Stimulated activated CD8-positive, alpha-beta memory T cell treated with anti-CD3 and anti-CD28 coated beads, Interleukin-7, amount 100 ng/mL, for 1 hour (primary cell): ENCODE measurements around the gene NOL11.
"Not testable (repeated sequence)": the region's sequence is repeated elsewhere in the genome, so short reads cannot be mapped to it uniquely, and the experiment has no call there.

Experiments
- DNase-seq, 2 donors: peaks; one replicate each; pipeline ENCODE4 v3.0.0-alpha.2; 2020; ENCODE audit warnings: low read depth in 2 of 2

NOL11 gene

DNA sequence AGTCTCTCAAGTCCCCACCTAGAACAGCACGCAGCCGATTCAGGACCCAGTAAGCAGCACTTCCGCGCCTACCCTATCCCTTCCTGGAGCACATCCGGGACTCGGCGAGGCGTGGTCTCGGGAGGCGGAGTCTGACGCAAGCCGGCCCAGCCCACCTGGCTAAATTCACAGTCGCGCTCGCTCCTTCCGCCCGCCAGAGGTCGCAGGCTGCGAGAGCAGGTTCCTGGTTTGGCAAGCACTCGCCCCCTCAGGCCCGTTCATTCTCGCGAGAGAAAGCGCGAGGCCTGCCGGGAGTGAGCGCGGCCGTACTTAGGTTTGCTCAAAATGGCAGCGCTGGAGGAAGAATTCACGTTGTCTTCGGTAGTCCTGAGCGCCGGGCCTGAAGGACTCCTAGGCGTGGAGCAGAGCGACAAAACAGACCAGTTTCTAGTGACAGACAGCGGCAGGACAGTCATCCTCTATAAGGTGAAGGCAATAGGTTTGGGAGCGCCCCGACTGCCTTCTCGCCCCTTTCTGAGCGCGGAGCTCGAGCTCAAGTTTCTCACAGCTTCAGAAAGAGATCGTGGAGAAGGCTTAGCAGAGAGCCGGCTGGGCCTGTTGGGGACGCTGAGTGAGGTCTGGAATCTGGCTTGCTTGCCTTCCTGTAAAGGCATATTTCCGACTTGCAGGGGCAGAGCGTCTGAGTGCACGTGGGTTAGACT is at the start of gene NOL11:
TSS of gene NOL11 (plus strand) at position 313 of the 701 bp plus-strand sequence. CDS start at position 325, 12 bp downstream.
- peak; percentile 99 for DNase-seq

DNA sequence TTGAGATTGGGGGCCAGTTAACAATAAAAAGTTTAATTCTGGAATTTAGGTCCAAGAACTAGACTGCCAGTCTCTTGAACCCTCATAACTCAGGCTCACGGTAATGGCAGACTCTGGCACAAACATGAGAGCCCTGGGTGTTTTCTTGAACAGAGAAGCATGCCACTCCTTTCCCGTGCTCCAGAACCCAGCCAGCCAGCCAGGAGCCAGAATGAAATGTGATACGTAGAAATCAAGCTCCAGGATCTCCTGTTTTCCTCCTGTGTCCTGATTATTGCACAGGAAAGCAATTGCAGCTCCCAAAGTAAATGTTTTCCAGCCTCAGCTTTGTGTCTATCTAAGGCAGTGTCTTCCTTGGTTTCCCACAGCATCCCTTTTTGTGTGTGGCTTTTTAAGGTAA is 46.2 kb upstream of the NOL11 start:
- DNase-seq: no peak

DNA sequence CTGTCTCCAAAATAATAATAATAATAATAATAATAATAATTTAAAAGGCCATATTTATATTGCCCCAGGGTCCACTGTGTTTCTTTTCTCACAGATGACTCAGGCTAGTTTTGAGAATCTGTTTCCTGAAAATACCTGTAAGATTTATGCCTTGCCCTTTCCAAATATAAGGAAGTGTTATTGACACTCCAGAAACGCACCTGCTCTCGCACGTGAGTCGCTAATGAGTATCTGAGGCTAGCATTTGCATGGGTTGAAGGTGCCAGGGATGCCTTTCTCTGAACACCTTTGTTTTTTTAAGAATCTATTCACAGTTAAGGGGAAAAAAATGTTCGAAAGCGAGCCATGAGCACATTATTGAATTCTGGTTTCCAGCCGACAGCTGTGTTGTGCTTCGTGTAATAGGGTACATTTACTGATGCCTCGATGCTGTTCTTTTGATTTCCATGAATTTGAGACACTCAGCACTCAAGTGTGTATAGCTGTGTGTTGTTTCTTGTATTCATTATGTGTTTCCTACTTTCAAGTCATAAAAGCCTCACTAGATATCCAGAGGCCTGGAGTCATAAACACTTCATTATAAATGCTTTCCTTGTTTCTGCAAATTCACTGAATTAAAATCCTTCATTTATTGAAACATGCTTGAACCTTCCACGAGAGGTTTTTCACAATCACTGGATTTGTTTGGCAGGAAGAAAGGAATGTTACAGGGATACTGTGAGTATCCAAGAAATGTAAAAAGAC is 45.0 kb upstream of the NOL11 start:
- no peak for DNase-seq

- no peak for DNase-seq
Measured at GRCh38 chr17:67675481-67675880, 42.3 kb upstream of the NOL11 start.

DNA sequence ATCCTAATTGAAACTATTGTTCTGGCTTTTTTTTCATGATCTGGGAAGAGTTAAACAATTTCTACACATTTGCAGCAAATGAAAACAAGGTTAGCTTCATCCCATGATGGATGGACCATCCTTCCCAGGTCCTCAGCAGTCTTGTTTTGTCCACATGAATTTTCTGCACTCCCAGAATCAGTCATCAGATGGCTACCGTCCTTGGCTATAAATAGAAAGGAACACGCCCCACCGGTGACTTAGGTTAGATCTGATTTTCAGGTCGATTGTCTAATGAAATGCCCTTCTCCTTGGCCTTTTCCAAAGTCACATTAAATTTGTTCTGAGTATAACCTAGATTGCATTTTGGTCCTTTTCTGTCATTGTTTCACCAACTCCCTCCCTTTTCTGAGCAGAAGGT is 41.4 kb upstream of the NOL11 start:
- no peak for DNase-seq

DNA sequence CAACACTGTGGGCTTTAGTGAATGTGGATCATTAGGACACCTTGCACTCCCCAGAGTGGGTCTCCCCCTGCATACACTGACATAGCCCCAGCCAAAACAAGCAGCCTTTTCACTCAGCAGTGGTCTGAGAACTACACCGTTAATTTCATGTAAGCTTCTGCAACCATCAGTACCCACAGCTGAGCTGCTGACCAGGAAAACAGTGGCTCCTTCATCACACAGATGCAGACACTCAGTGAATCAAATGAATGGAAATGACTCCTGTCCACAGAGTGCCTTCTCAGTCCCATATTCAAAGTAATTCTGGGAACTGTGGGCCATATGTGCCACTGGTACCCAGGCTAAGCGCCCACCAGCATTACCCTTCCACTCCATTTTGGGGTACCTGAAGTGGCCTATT is 39.3 kb upstream of the NOL11 start:
- DNase-seq: no peak

- DNase-seq: no peak
Measured at GRCh38 chr17:67679225-67679624, 38.5 kb upstream of the NOL11 start.

DNA sequence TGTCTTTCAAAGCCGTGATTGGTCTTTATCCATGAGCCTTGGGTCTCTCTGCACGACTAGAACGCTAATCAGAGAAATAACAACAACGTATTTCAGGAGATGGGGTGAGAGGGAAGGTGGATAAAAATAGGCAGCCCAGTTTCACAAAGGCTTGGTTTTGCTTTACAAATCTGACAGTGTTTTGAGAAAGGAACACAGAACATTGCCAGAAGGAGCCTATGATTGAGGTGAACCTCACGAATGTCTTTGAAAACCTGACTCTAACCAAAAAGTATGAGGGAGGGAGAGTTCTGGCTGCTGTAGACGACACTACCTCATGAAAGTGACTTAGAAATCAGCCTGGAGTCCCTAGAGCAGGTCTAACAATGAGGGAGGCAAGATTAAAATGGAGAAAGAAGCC is 38.0 kb upstream of the NOL11 start:
- DNase-seq: no peak

DNA sequence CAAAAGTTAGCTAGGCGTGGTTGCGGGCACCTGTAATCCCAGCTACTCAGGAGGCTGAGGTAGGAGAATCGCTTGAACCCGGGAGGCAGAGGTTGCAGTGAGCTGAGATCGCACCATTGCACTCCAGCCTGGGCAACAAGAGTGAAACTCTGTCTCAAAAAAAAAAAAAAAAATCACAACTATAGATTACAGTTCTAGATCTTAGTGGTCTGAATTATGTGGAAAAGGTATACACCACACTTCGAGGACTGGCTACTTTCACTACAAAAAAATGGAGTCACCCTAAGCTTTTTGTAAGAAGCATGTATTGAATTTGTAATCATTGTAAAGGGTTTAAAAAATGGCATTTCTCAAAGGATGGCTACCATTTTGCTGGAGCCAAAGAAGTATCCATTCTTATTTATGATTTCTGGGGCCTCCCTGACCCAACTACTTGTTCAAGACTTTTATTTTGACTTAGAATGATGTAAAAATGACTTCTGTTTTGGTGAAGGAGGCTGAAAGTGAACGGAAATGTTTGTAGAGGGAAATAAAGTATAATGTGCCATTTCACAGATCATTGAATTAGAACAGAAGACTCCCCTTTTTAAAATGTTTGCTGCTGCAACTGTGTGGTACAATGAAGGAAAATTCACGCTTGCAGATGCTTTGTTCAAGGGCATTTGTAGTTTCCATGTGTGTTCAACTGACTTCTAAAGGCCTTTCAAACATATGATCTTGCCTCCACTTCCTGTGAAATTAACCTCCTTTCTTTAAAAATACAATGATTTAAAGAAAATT is 37.1 kb upstream of the NOL11 start:
- no peak for DNase-seq

DNA sequence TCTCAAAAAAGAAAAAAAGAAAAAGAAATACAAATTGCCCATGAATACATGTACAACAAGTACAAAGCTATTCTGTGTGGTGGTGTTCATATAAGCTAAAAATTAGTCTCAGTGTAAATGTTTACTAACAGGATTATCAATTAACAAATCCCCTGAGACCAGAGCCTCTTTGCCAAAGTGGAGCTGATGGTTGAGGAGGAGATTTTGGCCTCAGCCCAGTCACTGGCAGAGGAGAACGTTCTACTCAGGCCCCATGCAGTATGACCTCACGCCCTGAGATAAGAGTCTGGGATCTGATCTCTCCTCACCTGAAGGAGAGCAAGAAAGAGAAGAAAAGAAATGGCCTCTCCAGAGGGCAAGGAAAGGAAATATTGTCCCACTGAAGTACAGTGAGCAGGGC is 35.5 kb upstream of the NOL11 start:
- no peak for DNase-seq

DNA sequence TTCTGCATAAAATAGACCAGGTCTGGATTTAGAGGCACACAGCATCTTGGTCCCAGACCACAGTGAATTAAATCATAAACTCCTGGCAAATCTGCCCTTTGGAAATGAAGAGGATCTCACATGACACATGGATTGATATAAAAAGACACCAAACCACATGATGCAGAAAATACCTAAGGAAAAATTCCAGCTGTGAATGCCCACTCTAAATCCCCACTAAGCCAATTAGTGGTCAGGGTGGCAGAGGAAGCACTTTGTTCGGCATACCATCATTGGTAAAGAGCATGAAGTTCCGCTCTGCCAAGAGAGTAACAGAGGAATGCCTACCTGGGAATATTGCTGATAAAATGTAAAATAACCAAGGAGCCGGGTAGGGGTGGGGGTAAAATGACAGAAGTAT is 32.4 kb upstream of the NOL11 start:
- DNase-seq: no peak

DNA sequence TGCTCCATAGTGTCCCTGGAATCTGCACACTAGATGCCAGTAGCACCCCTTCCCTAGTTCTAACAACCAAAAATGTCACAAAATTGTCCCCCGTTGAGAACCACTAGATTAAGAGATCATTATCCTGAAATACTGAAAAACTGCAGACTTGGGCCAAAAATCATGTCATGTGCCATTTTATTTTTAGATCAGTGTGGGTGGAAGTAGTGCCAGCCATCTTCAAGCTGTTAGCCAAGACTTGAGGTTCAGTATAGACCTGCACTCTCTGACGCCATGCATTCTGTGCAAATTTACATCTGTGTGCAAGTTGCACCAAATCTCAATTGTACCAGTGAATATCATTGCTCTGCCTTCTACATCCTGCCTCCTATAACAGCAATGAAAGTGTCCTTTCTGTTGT is 31.5 kb upstream of the NOL11 start:
- no peak for DNase-seq

- no peak for DNase-seq
Measured at GRCh38 chr17:67687511-67687910, 30.2 kb upstream of the NOL11 start.

DNA sequence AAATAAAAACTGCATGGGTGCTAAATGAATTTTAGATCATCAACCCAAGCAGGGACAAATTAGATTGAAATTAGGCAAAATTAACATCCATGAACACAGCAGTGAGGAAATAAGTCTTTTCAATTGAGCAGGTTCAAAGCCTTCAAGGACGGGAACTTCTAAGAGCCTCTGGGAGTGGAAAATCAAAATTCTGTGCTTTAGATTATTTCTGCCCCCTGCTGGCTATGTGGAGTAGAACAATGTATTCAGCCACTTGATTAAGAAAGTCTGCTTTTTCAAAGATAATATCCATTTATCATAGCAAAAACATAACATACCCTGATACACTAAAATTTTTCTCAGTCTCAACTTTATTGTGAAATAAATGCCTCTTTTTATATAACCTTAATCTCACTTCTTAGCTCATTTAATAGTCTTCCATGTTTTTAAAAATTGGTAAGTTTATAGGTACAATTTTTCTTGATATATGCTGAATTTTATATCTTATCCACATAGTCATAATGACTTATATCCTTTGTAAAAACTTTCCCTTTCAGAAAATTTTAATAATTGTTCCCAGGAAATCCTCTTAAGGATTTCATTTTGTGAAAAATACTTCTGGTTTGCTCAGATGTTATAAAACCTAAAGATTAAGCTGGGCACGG is 28.1 kb upstream of the NOL11 start:
- peak in 1 of 2 donors; percentile 15 for DNase-seq

DNA sequence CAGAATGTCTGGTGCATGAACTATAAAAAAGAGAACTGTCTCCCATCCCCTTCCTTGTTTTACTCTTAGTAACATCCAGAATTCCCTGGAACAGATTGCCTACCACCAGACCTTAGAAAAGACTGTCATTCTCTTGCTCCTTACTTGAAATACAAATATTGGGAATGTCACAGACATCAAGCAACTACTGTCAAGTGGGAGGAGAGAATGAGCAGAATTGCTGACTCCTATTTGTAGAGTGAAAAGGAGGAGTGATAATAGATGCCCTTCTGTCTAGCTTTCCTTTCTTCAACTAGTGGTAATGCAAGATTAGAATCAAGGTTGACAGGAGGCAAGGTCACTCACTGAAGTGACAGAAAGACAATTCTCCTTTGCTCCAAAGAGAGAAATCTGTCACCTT is 23.9 kb upstream of the NOL11 start:
- no peak for DNase-seq

- DNase-seq: no peak
Measured at GRCh38 chr17:67696347-67696746, 21.4 kb upstream of the NOL11 start.

- no peak for DNase-seq
Measured at GRCh38 chr17:67696853-67697498, 20.8 kb upstream of the NOL11 start.

GRCh38 chr17:67700037-67700724 is 17.6 kb upstream of the NOL11 start:
- DNase-seq: no peak

DNA sequence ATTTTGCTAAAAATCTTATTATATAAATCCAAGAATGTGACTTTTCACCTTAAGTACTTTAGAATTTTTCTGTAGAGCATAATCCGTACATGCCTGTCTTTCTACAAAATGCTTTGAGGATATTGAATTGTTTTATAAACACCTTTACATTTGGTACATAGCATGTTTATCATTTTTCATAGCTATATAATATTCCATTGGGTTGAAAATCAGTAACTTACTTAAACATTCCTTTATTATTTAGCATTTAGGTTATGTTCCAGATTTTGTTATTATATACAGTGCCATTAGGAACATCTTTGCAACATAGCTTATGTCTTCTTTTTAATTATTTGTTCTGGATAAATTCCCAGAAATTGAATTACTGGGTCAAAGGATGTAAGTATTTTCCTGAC is 17.0 kb upstream of the NOL11 start:
- DNase-seq: no peak

DNA sequence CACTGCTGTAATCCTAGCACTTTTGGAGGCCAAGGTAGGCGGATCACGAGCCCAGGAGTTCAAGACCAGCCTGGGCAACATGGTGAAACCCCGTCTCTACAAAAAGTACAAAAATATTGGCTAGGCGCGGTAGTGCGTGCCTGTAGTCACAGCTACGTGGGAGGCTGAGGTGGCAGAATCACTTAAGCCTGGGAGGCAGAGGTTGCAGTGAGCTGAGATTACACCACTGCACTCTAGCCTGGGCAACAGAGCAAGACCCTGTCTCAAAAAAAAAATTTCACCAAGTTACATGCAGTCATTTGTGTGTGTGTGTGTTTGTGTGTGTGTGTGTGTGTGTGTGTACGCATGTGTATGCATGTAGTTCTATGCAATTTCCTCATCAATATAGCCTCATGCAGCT is 14.9 kb upstream of the NOL11 start:
- not testable (repeated sequence) for DNase-seq

- no peak for DNase-seq
Measured at GRCh38 chr17:67707442-67707841, 10.3 kb upstream of the NOL11 start.
